Body of pancreas (tissue), 4 donors: ENCODE measurements around the gene TRIM24. TPM values are rescaled to one million over a fixed set of nuclear protein-coding genes. Genes with fewer than 3 reads are reported as not detected.

Source experiments
- ATAC-seq: fragments of 150-250 bp; one replicate; pipeline ENCODE4 v1.9.1; 2016
- DNase-seq, 4 donors: peaks; one replicate each; pipeline ENCODE4 v3.0.0-alpha.2; 2019
- H3K27ac ChIP-seq, 4 donors: fragments of 200-600 bp; sonication (generic); 1 replicate in 3 of 4; 2 replicates in 1 of 4; pipeline versions ENCODE4 v1.5.1 to v1.6.1; 2016 to 2019; ENCODE audit warnings: mild to moderate bottlenecking in 1 of 4, mixed read lengths in 1 of 4, moderate library complexity in 1 of 4
- H3K27me3 ChIP-seq, 2 donors: fragments of 200-600 bp; sonication (generic); one replicate each; pipeline ENCODE4 v1.6.0; 2016; ENCODE audit warnings: mild to moderate bottlenecking in 1 of 2
- H3K36me3 ChIP-seq, 2 donors: fragments of 200-600 bp; sonication (generic); replicated peaks in 1 of 2; 2 replicates each; pipeline ENCODE4 v1.5.1; 2016; ENCODE audit warnings: low read depth in 2 of 2; ENCODE audit not compliant: insufficient read depth in 1 of 2
- H3K4me1 ChIP-seq: fragments of 200-600 bp; sonication (generic); one replicate; pipeline ENCODE4 v1.6.0; 2016
- H3K4me3 ChIP-seq, 2 donors: fragments of 200-600 bp; sonication (generic); 1 replicate in 1 of 2; 2 replicates in 1 of 2; pipeline ENCODE4 v1.5.1; 2016 to 2019
- H3K9me3 ChIP-seq, 3 donors: fragments of 200-600 bp; sonication (generic); 1 replicate in 2 of 3; 2 replicates in 1 of 3; pipeline ENCODE4 v1.5.1; 2016
- POLR2A ChIP-seq, 3 donors: fragments of 450-650 bp; IDR thresholded peaks; one replicate each; pipeline ENCODE4 v1.6.1; 2016; ENCODE audit warnings: antibody characterized with exemption in 3 of 3, mild to moderate bottlenecking in 2 of 3
- WGBS, 2 donors: methylation state at CpG; one replicate each; pipeline ENCODE4 v1.1.5; 2017; 5-methylcytosine and 5-hydroxymethylcytosine counted together
- intact Hi-C: fragments of 100-400 bp; cut with DNase I; formaldehyde crosslinking; loops from one replicate; pipeline ENCODE4 v1.15.1; 2023
- total RNA-seq, 2 donors: library from RNA; depleted of rRNA; stranded (reverse); fragments of >200 nt; gene quantifications; one replicate each; pipeline ENCODE4 v1.1.0, GENCODE V29; 2016
- TF ChIP-seq, protein P1 (sequence below), 7 experiments: fragments of 450-650 bp in 4 of 7; fragments of 200-600 bp in 3 of 7; sonication (generic) in 3 of 7; IDR thresholded peaks; one replicate each; pipeline ENCODE4 v1.5.1; 2016 to 2019; ENCODE audit warnings: antibody characterized with exemption in 7 of 7

The TRIM24 gene
- total RNA-seq, 2 donors from 2014 or later, result 12.2 to 12.5 TPM

DNA sequence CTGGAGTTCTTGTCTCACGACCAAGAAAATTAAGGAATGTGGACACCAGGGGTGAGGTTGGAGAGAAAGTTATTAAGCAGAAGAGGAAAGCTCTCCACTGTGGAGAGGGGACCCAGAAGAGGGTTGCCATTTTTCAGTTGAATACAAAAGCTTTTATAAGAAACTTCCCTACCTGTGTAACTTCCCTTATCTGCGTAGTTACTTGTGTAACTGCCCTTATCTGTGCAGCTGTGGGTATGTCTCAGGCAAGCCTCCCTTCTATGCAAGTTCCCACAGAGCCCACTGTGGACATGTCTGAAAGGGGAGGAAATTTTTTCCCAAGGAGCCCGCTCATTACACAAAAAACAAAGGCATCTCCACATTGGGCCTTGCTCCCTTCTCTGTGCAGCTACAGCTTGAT is 146.2 kb downstream of the TRIM24 start:
- intact Hi-C loops, result no loop called here
- H3K36me3 ChIP-seq, result no peaks in the 10 kb centered on the region
- no peak overlapping the region for H3K27ac ChIP-seq
- no peak for ATAC-seq
- H3K27me3 ChIP-seq, result no peaks in the 10 kb centered on the region
- peaks cover 37% of the 10 kb centered on the region for H3K4me1 ChIP-seq
- WGBS, 2 donors, result 68 to 91% methylated on average over 3 of the region's 3 CpGs
- TF ChIP-seq, protein P1, sequence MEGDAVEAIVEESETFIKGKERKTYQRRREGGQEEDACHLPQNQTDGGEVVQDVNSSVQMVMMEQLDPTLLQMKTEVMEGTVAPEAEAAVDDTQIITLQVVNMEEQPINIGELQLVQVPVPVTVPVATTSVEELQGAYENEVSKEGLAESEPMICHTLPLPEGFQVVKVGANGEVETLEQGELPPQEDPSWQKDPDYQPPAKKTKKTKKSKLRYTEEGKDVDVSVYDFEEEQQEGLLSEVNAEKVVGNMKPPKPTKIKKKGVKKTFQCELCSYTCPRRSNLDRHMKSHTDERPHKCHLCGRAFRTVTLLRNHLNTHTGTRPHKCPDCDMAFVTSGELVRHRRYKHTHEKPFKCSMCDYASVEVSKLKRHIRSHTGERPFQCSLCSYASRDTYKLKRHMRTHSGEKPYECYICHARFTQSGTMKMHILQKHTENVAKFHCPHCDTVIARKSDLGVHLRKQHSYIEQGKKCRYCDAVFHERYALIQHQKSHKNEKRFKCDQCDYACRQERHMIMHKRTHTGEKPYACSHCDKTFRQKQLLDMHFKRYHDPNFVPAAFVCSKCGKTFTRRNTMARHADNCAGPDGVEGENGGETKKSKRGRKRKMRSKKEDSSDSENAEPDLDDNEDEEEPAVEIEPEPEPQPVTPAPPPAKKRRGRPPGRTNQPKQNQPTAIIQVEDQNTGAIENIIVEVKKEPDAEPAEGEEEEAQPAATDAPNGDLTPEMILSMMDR (IDR thresholded peaks at IDR 0.05), result no peak
- TF ChIP-seq POLR2A (IDR thresholded peaks at IDR 0.05), result no peak
- no peak overlapping the region for H3K4me3 ChIP-seq
- H3K9me3 ChIP-seq, result no peaks in the 10 kb centered on the region
- no peak for DNase-seq

DNA sequence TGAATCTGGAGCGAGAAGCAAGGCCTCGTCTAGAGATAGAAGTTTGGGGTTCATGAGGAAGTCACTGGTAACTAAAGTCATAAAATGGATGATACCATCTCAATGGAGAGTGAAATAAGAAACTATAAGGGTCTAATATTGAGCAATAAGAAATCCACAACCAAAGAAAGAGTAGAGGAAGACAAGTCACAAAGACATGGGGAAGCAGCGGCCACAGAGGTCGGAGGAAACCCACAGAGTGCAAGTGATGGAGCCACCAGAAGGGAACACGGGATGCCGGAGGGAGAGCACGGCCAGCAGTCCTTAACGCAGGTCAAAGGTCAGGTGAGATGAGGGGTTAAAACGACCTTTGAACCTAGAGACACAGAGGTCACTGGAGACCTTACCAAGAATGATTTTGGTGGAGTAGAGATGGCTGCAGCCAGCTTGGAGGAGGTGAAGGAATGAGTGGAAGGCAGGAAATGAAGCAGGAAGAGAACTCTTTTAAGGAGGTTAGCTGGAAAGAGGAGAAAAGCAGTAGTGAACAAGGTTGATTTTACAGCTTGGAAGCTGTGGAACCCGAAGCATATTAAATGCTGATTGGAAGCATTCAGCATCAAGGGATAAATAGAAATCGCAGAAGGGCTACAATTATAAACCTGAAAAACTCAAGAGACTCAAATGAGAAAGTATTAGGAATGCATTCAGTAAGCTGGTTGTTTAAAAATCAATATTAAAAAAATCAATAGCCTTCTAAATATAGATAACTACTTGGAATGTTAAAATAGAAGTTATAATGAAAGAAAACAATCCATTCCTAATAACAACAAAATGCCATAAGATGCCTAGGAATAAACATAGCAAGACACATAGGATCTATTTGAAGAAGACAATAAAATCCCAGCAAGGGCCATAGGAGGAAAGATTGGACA is 147.4 kb downstream of the TRIM24 start:
- no peak for ATAC-seq
- Histone ChIP-seq H3K36me3 (no peaks in the 10 kb centered on the region), H3K27me3 (no peaks in the 10 kb centered on the region), H3K9me3 (no peaks in the 10 kb centered on the region), H3K4me3 (no peak overlapping the region), H3K27ac (peak overlapping the region; percentile 39 to 78 (median 61)), H3K4me1 (peaks cover 42% of the 10 kb centered on the region)
- DNase-seq, result no peak
- WGBS, 2 donors, result 44 to 75% methylated on average over 11 of the region's 11 CpGs
- TF ChIP-seq, protein P1 (IDR thresholded peaks at IDR 0.05), result no peak
- TF ChIP-seq POLR2A (IDR thresholded peaks at IDR 0.05), result no peak
- intact Hi-C loops, result no loop called here

DNA sequence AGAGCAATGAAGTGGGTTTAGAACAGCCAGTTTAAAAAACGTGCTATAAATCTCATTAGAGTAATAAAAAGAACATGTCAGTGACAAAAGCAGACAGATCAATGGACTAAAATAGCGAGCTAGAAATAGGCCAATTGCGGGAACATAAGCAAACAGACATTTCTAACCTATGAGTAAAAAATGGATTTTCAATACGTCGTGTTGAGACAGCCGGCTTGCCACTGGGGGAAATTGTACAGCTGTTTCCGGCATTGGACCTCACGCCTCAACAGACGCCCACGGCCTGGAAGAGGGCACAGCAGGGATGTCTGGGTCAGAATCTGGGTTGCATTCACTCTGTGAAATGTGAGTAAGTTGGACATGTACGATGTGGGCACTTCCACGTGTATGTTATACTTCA is 148.2 kb downstream of the TRIM24 start:
- ATAC-seq (peak; percentile 51), DNase-seq (peak; percentile 56 to 76 (median 68))
- Histone ChIP-seq H3K36me3 (no peaks in the 10 kb centered on the region), H3K27ac (peak overlapping the region; percentile 39 to 78 (median 61)), H3K9me3 (no peaks in the 10 kb centered on the region), H3K4me1 (peaks cover 50% of the 10 kb centered on the region), H3K4me3 (no peak overlapping the region), H3K27me3 (no peaks in the 10 kb centered on the region)
- WGBS, 2 donors, result 11 to 18% methylated on average over 12 of the region's 12 CpGs
- no peak for TF ChIP-seq POLR2A (IDR thresholded peaks at IDR 0.05)
- TF ChIP-seq, protein P1 (IDR thresholded peaks at IDR 0.05), result no peak
- intact Hi-C loops, result no loop called here

DNA sequence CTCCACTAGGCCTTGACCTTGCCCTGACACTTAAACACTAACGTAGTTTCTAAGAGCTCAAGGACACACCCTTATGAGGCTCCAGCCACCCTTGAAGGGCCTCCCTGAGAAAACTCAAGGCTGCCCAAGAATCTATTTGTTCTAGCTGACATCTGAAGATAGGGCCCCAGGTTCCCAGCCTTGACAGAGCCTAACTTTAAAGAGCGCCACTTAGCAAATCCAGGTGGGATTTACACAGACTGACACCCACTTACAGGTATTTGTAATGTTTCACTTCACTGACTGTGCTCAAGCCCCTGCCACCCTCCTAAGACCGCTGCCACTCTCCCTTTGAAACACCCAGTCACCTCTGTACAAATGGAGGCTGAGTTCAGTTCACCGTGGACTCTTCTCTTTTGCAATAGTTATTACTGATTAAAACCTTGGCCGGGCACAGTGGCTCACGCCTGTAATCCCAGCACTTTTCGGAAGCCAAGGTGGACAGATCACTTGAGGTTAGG is 150.7 kb downstream of the TRIM24 start:
- peak; percentile 61 to 85 (median 69) for DNase-seq
- ATAC-seq, result peak; percentile 85
- peak in 1 of 3 donors; percentile 35 for TF ChIP-seq POLR2A (IDR thresholded peaks at IDR 0.05)
- TF ChIP-seq, protein P1 (IDR thresholded peaks at IDR 0.05), result peak in 1 of 7 experiments; percentile 17

More for the DNA sequence above, 150.7 kb downstream of the TRIM24 start:
- WGBS, 2 donors, result 42 to 43% methylated on average over 7 of the region's 7 CpGs
- H3K27me3 ChIP-seq, result no peaks in the 10 kb centered on the region
- H3K27ac ChIP-seq, result peak overlapping the region; percentile 33 to 78 (median 70)
- no peaks in the 10 kb centered on the region for H3K36me3 ChIP-seq
- H3K4me1 ChIP-seq, result peaks cover 60% of the 10 kb centered on the region
- intact Hi-C loops, result no loop called here
- no peak overlapping the region for H3K4me3 ChIP-seq
- no peaks in the 10 kb centered on the region for H3K9me3 ChIP-seq
